Measurements from ENCODE around the gene SLC7A11.

DNA sequence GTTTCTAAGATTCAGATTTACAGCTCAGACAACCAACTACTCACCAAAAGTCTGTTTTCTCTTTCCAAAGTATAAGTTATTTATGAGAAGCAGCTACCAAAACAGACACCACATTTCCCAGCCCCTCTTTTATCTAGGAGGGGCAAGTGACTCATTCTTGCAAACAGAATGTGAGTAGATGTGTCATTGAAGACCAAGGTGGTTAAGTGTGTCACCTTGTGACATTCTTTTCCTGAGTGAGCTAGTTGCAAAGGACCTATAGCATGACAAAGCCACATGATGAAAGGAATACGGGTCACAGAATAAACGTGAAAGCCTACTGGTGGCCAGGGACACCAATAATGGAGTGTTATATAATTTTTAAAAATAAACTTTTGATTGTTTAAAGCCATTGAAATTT is 50.0 kb downstream of the SLC7A11 start:
- TF ChIP-seq, protein P1, sequence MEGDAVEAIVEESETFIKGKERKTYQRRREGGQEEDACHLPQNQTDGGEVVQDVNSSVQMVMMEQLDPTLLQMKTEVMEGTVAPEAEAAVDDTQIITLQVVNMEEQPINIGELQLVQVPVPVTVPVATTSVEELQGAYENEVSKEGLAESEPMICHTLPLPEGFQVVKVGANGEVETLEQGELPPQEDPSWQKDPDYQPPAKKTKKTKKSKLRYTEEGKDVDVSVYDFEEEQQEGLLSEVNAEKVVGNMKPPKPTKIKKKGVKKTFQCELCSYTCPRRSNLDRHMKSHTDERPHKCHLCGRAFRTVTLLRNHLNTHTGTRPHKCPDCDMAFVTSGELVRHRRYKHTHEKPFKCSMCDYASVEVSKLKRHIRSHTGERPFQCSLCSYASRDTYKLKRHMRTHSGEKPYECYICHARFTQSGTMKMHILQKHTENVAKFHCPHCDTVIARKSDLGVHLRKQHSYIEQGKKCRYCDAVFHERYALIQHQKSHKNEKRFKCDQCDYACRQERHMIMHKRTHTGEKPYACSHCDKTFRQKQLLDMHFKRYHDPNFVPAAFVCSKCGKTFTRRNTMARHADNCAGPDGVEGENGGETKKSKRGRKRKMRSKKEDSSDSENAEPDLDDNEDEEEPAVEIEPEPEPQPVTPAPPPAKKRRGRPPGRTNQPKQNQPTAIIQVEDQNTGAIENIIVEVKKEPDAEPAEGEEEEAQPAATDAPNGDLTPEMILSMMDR (IDR thresholded peaks at IDR 0.05): no peak
- TF ChIP-seq POLR2A (IDR thresholded peaks at IDR 0.05): no peak

Data from lower leg skin (tissue), 3 donors.